CD4-positive, CD25-positive, alpha-beta regulatory T cell (primary cell): ENCODE measurements around the gene SEMA3A. TPM values are rescaled to one million over a fixed set of nuclear protein-coding genes. Genes with fewer than 3 reads are reported as not detected.

Experiments
- ATAC-seq, 2 donors: fragments of 150-1000 bp; cut with Tn5 transposase; one replicate each; pipeline ENCODE4 v1.10.0; 2021; ENCODE audit warnings: low read depth in 2 of 2, moderate number of reproducible peaks in 2 of 2, moderate library complexity in 1 of 2
- DNase-seq, 3 donors: peaks; one replicate each; pipeline versions ENCODE4 v3.0.0 to v3.0.0-alpha.2; 2012 to 2022; ENCODE audit warnings: mixed read lengths in 1 of 3
- H3K27ac ChIP-seq: one replicate; pipeline ENCODE4 v1.7.0; 2013; ENCODE audit warnings: mild to moderate bottlenecking, low read length; ENCODE audit not compliant: insufficient read depth, poor library complexity, severe bottlenecking
- H3K27me3 ChIP-seq: one replicate; pipeline ENCODE4 v1.7.0; 2013; ENCODE audit warnings: low read length; ENCODE audit not compliant: control insufficient read depth, insufficient read depth
- H3K36me3 ChIP-seq: one replicate; pipeline ENCODE4 v1.7.0; 2013; ENCODE audit warnings: mild to moderate bottlenecking, low read length, moderate library complexity; ENCODE audit not compliant: control insufficient read depth, insufficient read depth
- H3K4me1 ChIP-seq: 2 replicates; pipeline ENCODE4 v1.7.0; 2013; ENCODE audit warnings: mild to moderate bottlenecking, low read length; ENCODE audit not compliant: insufficient read depth, control insufficient read depth, poor library complexity, severe bottlenecking
- H3K4me3 ChIP-seq: one replicate; pipeline ENCODE4 v1.7.0; 2013; ENCODE audit warnings: low read depth, mild to moderate bottlenecking, low read length, moderate library complexity
- H3K9me3 ChIP-seq, 2 experiments: 1 replicate in 1 of 2; 2 replicates in 1 of 2; pipeline ENCODE4 v1.7.0; 2013; ENCODE audit warnings: low read length in 2 of 2, mild to moderate bottlenecking in 1 of 2, moderate library complexity in 1 of 2; ENCODE audit not compliant: control insufficient read depth in 2 of 2
- H3K27ac Mint-ChIP-seq, 3 donors: one replicate each; pipeline ENCODE4 v1.8.0; 2020 to 2022; ENCODE audit warnings: mild to moderate bottlenecking in 3 of 3, mixed read lengths in 3 of 3, moderate library complexity in 2 of 3
- H3K27me3 Mint-ChIP-seq: one replicate; pipeline ENCODE4 v1.8.0; 2022; ENCODE audit warnings: mild to moderate bottlenecking, mixed read lengths
- H3K36me3 Mint-ChIP-seq: one replicate; pipeline ENCODE4 v1.8.0; 2020; ENCODE audit warnings: mixed read lengths
- H3K4me1 Mint-ChIP-seq, 4 donors: one replicate each; pipeline ENCODE4 v1.8.0; 2020 to 2022; ENCODE audit warnings: mixed read lengths in 4 of 4, mild to moderate bottlenecking in 1 of 4
- H3K4me3 Mint-ChIP-seq, 4 donors: one replicate each; pipeline ENCODE4 v1.8.0; 2020 to 2022; ENCODE audit warnings: mild to moderate bottlenecking in 4 of 4, mixed read lengths in 4 of 4, moderate library complexity in 3 of 4
- H3K9me3 Mint-ChIP-seq, 7 donors: one replicate each; pipeline ENCODE4 v1.8.0; 2020 to 2022; ENCODE audit warnings: mixed read lengths in 7 of 7, mild to moderate bottlenecking in 3 of 7, moderate library complexity in 2 of 7
- polyA plus RNA-seq, 4 donors: library from polyadenylated mRNA; unstranded; fragments of 300-500 nt; fragmentation: Illumina TruSeq; gene quantifications; one replicate each; pipeline ENCODE4 v1.2.3, GENCODE V29; 2021
- total RNA-seq: library from RNA; stranded (reverse); gene quantifications from one replicate; pipeline ENCODE4 v1.2.3, GENCODE V29; 2022

SEMA3A gene
- total and polyA plus RNA-seq, 5 donors from 2014 or later: not detected

DNA sequence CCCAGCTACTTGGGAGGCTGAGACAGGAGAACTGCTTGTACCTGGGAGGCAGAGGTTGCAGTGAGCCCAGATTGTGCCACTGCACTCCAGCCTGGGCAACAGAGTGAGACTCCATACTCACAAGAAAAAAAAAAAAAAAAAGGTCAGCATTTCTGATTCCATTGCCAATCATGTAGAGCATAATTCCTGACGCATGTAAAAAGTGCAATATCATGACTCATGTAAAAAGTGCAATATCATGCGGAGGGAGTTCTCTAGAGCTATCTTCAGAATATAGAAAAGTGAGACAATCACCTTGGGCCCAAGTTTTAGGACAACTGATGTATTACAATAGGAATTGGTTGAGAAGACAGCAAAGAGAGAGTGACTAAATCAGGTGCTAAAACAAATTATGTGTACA is 85.8 kb downstream of the SEMA3A start:
- no peak overlapping the region for H3K27ac ChIP-seq
- no peak overlapping the region for H3K4me3 Mint-ChIP-seq

DNA sequence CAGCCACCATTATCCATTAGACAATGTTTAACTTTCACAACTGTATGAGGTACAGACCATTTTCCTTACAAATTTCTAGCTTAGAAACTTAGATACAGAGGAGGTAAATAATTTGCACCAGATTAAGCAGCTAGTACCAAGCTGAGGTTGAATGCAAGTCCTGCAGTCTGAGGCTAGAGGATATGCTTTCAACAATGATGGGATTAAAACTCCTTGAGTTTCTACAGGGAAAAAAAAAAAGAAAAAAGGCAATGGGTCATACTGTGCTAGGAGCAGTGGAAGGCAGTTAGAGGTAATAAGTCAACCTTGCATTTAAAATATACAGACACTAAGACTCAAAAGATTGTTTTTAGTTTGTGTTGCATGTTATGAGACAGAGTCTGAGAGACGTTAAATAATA is 86.5 kb downstream of the SEMA3A start:
- Histone ChIP-seq H3K4me3 (no peak overlapping the region), H3K27me3 (no peaks in the 10 kb centered on the region), H3K27ac (no peak overlapping the region), H3K36me3 (no peaks in the 10 kb centered on the region), H3K9me3 (no peaks in the 10 kb centered on the region), H3K4me1 (no peaks in the 10 kb centered on the region)
- DNase-seq (no peak), ATAC-seq (no peak)
- Mint-ChIP-seq H3K4me3 (no peak overlapping the region), H3K27ac (no peak overlapping the region), H3K27me3 (no peaks in the 10 kb centered on the region), H3K4me1 (peaks cover 0 to 4% (median 1%) of the 10 kb centered on the region in 4 donors), H3K9me3 (peaks cover 0 to 5% (median 0%) of the 10 kb centered on the region in 7 donors), H3K36me3 (no peaks in the 10 kb centered on the region)

More for the DNA sequence above, 85.8 kb downstream of the SEMA3A start:
- peaks cover 0 to 5% (median 0%) of the 10 kb centered on the region in 7 donors for H3K9me3 Mint-ChIP-seq
- no peaks in the 10 kb centered on the region for H3K27me3 Mint-ChIP-seq
- H3K4me3 ChIP-seq: no peak overlapping the region
- ATAC-seq (no peak), DNase-seq (no peak)
- H3K4me1 Mint-ChIP-seq: peaks cover 0 to 4% (median 0%) of the 10 kb centered on the region in 4 donors
- H3K4me1 ChIP-seq: no peaks in the 10 kb centered on the region
- H3K9me3 ChIP-seq: no peaks in the 10 kb centered on the region
- no peak overlapping the region for H3K27ac Mint-ChIP-seq
- no peaks in the 10 kb centered on the region for H3K36me3 Mint-ChIP-seq
- no peaks in the 10 kb centered on the region for H3K27me3 ChIP-seq
- H3K36me3 ChIP-seq: no peaks in the 10 kb centered on the region

DNA sequence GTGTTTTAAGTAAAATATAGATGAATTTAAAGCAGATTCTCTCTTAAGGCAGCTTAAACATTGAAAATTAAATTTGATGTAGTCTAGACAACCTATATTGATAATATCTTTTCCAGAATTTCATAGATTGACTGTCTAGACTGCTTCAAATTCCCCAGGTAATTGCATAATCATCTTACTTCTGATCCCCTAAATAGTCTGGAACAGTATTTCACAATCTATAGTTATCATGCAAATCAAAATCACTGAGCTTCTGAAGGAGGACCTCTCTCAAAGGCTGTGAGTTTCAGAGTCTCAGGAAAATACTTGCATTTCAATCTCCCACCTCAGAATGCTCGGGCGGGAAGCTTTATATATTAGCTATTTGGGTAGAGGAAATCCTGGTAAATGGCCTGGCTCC is 87.3 kb downstream of the SEMA3A start:
- H3K9me3 ChIP-seq: no peaks in the 10 kb centered on the region
- no peaks in the 10 kb centered on the region for H3K27me3 ChIP-seq
- Mint-ChIP-seq H3K4me1 (peaks cover 0 to 4% (median 1%) of the 10 kb centered on the region in 4 donors), H3K27ac (no peak overlapping the region), H3K4me3 (no peak overlapping the region), H3K36me3 (no peaks in the 10 kb centered on the region), H3K9me3 (peaks cover 0 to 4% (median 0%) of the 10 kb centered on the region in 7 donors), H3K27me3 (no peaks in the 10 kb centered on the region)
- DNase-seq: no peak
- H3K36me3 ChIP-seq: no peaks in the 10 kb centered on the region
- ATAC-seq: no peak
- H3K4me1 ChIP-seq: no peaks in the 10 kb centered on the region
- H3K4me3 ChIP-seq: no peak overlapping the region
- no peak overlapping the region for H3K27ac ChIP-seq

DNA sequence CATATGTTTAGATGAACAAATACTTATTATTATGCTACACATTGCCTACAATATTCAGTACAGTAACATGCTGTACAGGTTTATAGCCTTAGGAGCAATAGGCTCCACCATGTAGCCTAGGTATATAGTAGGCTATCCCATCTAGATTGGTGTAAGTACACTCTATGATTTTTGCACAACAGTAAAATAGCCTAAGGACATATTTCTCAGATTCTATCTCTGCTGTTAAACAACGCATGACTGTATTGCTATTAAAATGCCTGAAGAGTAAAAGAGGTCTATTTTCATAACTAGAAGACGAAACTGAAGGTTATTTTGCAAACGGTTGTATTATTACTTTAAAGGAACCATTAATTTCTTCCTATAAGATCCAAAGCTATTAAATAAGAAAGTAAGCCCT is 88.3 kb downstream of the SEMA3A start:
- no peaks in the 10 kb centered on the region for H3K9me3 ChIP-seq
- peaks cover 0 to 4% (median 0%) of the 10 kb centered on the region in 7 donors for H3K9me3 Mint-ChIP-seq
- H3K27ac Mint-ChIP-seq: no peak overlapping the region
- no peaks in the 10 kb centered on the region for H3K36me3 ChIP-seq
- H3K27ac ChIP-seq: no peak overlapping the region
- H3K4me3 Mint-ChIP-seq: no peak overlapping the region
- H3K27me3 Mint-ChIP-seq: no peaks in the 10 kb centered on the region
- H3K4me1 Mint-ChIP-seq: peaks cover 0 to 4% (median 1%) of the 10 kb centered on the region in 4 donors
- DNase-seq (no peak), ATAC-seq (no peak)
- no peak overlapping the region for H3K4me3 ChIP-seq
- H3K27me3 ChIP-seq: no peaks in the 10 kb centered on the region
- no peaks in the 10 kb centered on the region for H3K4me1 ChIP-seq
- no peaks in the 10 kb centered on the region for H3K36me3 Mint-ChIP-seq

DNA sequence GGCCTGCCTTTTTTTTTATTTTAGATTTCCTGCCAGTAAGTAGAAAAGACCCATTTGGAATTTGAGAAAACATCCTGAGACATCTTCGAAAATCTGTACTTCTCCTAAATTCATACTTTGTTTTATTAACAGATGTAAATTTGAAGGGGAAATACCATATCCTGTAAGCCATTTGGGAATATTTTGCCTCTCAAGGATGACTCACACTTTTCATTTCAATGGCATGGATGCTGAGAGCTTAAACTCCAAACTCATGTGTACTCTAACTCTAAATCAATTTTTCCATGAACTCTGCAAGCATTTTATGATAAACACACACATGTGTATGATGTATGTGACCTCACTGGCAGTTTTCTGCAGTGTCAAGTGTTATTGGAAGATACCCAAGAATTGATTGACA is 89.0 kb downstream of the SEMA3A start:
- Histone ChIP-seq H3K27ac (no peak overlapping the region), H3K27me3 (no peaks in the 10 kb centered on the region), H3K4me1 (no peaks in the 10 kb centered on the region), H3K9me3 (no peaks in the 10 kb centered on the region), H3K36me3 (no peaks in the 10 kb centered on the region), H3K4me3 (no peak overlapping the region)
- peaks cover 0 to 4% (median 0%) of the 10 kb centered on the region in 7 donors for H3K9me3 Mint-ChIP-seq
- no peak overlapping the region for H3K27ac Mint-ChIP-seq
- peaks cover 0 to 4% (median 1%) of the 10 kb centered on the region in 4 donors for H3K4me1 Mint-ChIP-seq
- no peaks in the 10 kb centered on the region for H3K36me3 Mint-ChIP-seq
- no peak overlapping the region for H3K4me3 Mint-ChIP-seq
- no peaks in the 10 kb centered on the region for H3K27me3 Mint-ChIP-seq
- DNase-seq: no peak
- no peak for ATAC-seq

DNA sequence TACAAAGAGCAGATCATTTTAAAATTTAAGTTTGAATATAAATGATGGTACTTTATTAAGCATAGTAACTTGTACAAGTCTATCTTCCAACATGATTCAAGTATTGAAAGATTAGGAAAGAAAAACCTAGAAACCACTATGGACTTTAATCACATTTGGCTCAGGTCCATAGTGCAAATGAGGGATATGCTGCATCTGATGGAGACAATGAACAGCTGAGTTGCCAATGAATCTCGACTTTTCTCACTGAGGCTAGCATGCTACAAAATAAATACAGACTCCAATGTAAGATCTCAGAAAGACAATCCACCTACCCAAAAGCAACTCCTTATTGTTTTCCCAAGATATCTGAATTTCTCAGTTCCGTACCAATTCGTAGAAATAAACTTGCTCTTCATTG is 89.8 kb downstream of the SEMA3A start:
- Mint-ChIP-seq H3K4me1 (peaks cover 0 to 4% (median 1%) of the 10 kb centered on the region in 4 donors), H3K27ac (no peak overlapping the region), H3K36me3 (no peaks in the 10 kb centered on the region), H3K27me3 (no peaks in the 10 kb centered on the region), H3K9me3 (peaks cover 0 to 4% (median 0%) of the 10 kb centered on the region in 7 donors), H3K4me3 (no peak overlapping the region)
- H3K9me3 ChIP-seq: no peaks in the 10 kb centered on the region
- no peak for DNase-seq
- ATAC-seq: no peak
- no peaks in the 10 kb centered on the region for H3K27me3 ChIP-seq
- no peak overlapping the region for H3K27ac ChIP-seq
- H3K4me1 ChIP-seq: no peaks in the 10 kb centered on the region
- no peaks in the 10 kb centered on the region for H3K36me3 ChIP-seq
- no peak overlapping the region for H3K4me3 ChIP-seq

DNA sequence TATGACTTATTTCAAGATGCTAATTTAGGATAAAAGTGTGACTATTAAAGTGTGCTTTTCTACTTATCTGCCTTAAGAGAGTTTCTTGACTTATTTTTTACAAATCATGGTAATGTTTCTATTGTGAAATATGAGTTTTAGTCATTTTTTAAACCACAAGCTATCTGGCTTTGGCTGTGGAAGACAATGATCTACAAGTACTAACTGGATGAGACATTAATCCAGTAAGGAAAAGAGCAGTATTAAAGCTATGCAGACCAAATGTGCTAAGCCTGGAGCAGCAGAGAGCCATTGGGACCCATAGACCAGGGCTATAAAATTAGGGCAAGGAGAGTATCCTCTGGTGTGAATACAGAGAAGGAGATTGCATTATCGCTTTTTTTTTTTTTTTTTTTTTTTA is 92.4 kb downstream of the SEMA3A start:
- Histone ChIP-seq H3K9me3 (no peaks in the 10 kb centered on the region), H3K36me3 (no peaks in the 10 kb centered on the region), H3K4me1 (no peaks in the 10 kb centered on the region), H3K27me3 (no peaks in the 10 kb centered on the region), H3K27ac (no peak overlapping the region), H3K4me3 (no peak overlapping the region)
- no peak overlapping the region for H3K27ac Mint-ChIP-seq
- H3K9me3 Mint-ChIP-seq: peaks cover 0 to 6% (median 0%) of the 10 kb centered on the region in 7 donors
- H3K36me3 Mint-ChIP-seq: no peaks in the 10 kb centered on the region
- DNase-seq (no peak), ATAC-seq (no peak)
- H3K4me3 Mint-ChIP-seq: no peak overlapping the region
- H3K4me1 Mint-ChIP-seq: peaks cover 0 to 4% (median 1%) of the 10 kb centered on the region in 4 donors
- H3K27me3 Mint-ChIP-seq: no peaks in the 10 kb centered on the region

DNA sequence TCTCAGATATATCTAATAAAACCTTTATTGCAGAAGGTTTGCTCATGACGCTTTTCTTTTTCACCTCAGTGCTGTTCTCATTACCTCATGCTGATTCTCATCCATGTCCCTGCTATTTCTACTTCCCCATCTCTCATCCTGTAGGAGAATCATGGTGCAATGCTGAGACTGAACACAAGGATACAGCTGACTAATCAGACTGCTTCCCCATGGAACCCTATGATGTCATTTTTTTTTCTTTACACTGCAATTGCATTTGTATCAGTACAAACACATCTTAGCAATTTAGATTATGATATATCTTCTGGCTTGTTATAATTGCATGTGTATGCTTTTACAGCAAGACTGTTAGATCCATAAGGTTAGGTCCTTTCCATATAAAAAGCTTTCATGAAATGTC is 93.7 kb downstream of the SEMA3A start:
- peaks cover 0 to 5% (median under 1%) of the 10 kb centered on the region in 4 donors for H3K4me1 Mint-ChIP-seq
- Histone ChIP-seq H3K4me1 (no peaks in the 10 kb centered on the region), H3K36me3 (no peaks in the 10 kb centered on the region), H3K4me3 (no peak overlapping the region), H3K9me3 (no peaks in the 10 kb centered on the region), H3K27ac (no peak overlapping the region), H3K27me3 (no peaks in the 10 kb centered on the region)
- H3K4me3 Mint-ChIP-seq: no peak overlapping the region
- H3K27ac Mint-ChIP-seq: no peak overlapping the region
- H3K36me3 Mint-ChIP-seq: no peaks in the 10 kb centered on the region
- H3K27me3 Mint-ChIP-seq: no peaks in the 10 kb centered on the region
- DNase-seq: no peak
- no peak for ATAC-seq
- H3K9me3 Mint-ChIP-seq: peaks cover 0 to 6% (median 0%) of the 10 kb centered on the region in 7 donors
